ENCODE measurements around the gene ATP13A4. TPM values are rescaled to one million over a fixed set of nuclear protein-coding genes. Genes with fewer than 3 reads are reported as not detected.

ATP13A4 gene
- total and polyA plus RNA-seq, 4 donors: 0.23 to 2.7 (median 0.50) TPM

DNA sequence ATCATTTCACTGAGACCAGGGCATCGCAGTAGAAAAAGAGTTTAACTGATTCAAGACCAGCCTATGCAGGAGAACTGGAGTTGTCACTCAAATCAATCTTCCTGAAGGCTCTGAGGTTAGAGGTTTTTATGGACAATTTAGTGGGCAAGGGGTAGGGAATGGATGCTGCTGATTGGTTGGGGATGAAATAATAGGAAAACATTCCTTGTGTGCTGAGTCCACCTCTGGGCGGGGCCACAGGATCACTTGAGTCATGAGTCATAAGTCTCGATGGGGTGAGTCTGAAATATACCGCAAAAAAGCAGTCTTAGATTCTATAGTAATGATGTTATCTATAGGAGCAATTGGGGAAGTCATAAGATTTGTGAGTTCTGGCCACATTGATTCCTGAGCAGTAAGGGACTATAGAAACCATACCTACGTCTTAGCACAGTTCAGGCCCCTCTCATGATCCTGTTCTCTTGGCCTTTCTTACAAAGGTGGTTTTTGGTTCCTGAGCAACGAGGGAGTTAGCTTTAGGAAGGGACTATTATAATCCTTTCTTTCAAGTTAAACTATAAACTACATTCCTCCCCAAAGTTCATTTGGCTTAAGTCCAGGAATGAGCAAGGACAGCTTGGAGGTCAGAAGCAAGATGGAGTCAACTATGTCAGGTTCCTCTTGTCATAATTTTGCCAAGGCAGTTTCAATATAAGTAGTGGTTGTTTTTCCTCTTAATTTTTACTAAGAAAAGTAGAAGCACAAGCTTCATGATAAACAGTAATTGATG, 35.6 kb upstream of the ATP13A4 start:
- DNase-seq (ENCODE audit: low spot score): no peak
- WGBS: 87% methylated on average over 6 of the region's 6 CpGs
- Histone ChIP-seq H3K27ac (ENCODE audit: low read depth in 1 of 2, low read length in 2 of 2) (no peak overlapping the region), H3K4me3 (ENCODE audit: low read depth in 1 of 3, low read length in 3 of 3) (no peak overlapping the region), H3K9me3 (ENCODE audit: control insufficient read depth in 4 of 4, low read length in 3 of 4) (no peaks in the 10 kb centered on the region), H3K9ac (ENCODE audit: low read depth in 1 of 2, low read length in 2 of 2) (no peak overlapping the region), H3K27me3 (ENCODE audit: control insufficient read depth in 4 of 4, insufficient read depth in 4 of 4, low read length in 3 of 4) (no peaks in the 10 kb centered on the region), H3K36me3 (ENCODE audit: control insufficient read depth in 4 of 4, insufficient read depth in 3 of 4, low read depth in 1 of 4, low read length in 3 of 4) (no peaks in the 10 kb centered on the region), H3K4me1 (ENCODE audit: control insufficient read depth in 4 of 4, insufficient read depth in 4 of 4, low read length in 3 of 4) (peaks cover 0 to 20% (median 18%) of the 10 kb centered on the region in 4 donors)
- TF ChIP-seq YY1 (IDR thresholded peaks at IDR 0.05): no peak
- TF ChIP-seq GABPA (IDR thresholded peaks at IDR 0.05 in 1 of 2, conservative IDR thresholded peaks at IDR 0.05 in 1 of 2): no peak
- TF ChIP-seq RXRA (IDR thresholded peaks at IDR 0.05): no peak
- no peak for TF ChIP-seq FOXA1 (IDR thresholded peaks at IDR 0.05)

GRCh38 chr3:193589616-193590015, 34.9 kb upstream of the ATP13A4 start:
- H3K9me3 ChIP-seq (ENCODE audit: control insufficient read depth in 4 of 4, low read length in 3 of 4): no peaks in the 10 kb centered on the region
- no peak for DNase-seq (ENCODE audit: low spot score)
- no peak for TF ChIP-seq FOXA2 (IDR thresholded peaks at IDR 0.05)
- TF ChIP-seq ZBTB33 (IDR thresholded peaks at IDR 0.05): no peak
- TF ChIP-seq SP1 (IDR thresholded peaks at IDR 0.05): no peak
- no peak for TF ChIP-seq FOXA1 (IDR thresholded peaks at IDR 0.05)
- no peak for TF ChIP-seq REST (IDR thresholded peaks at IDR 0.05)
- TF ChIP-seq TAF1 (conservative IDR thresholded peaks at IDR 0.05): no peak
- TF ChIP-seq, protein P1, sequence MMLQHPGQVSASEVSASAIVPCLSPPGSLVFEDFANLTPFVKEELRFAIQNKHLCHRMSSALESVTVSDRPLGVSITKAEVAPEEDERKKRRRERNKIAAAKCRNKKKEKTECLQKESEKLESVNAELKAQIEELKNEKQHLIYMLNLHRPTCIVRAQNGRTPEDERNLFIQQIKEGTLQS (IDR thresholded peaks at IDR 0.05): no peak
- TF ChIP-seq, protein P2, sequence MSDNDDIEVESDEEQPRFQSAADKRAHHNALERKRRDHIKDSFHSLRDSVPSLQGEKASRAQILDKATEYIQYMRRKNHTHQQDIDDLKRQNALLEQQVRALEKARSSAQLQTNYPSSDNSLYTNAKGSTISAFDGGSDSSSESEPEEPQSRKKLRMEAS (IDR thresholded peaks at IDR 0.05): no peak
- TF ChIP-seq JUND (IDR thresholded peaks at IDR 0.05): no peak
- TF ChIP-seq RXRA (IDR thresholded peaks at IDR 0.05): no peak
- TF ChIP-seq RAD21 (IDR thresholded peaks at IDR 0.05): no peak
- no peak for TF ChIP-seq CTCF (IDR thresholded peaks at IDR 0.05; ENCODE audit: low read depth, low read length, missing input control)
- TF ChIP-seq YY1 (IDR thresholded peaks at IDR 0.05): no peak
- no peak for TF ChIP-seq GABPA (IDR thresholded peaks at IDR 0.05 in 1 of 2, conservative IDR thresholded peaks at IDR 0.05 in 1 of 2)
- TF ChIP-seq HNF4G (IDR thresholded peaks at IDR 0.05): no peak
- no peak overlapping the region for H3K9ac ChIP-seq (ENCODE audit: low read depth in 1 of 2, low read length in 2 of 2)
- H3K27ac ChIP-seq (ENCODE audit: low read depth in 1 of 2, low read length in 2 of 2): no peak overlapping the region
- no peak overlapping the region for H3K4me3 ChIP-seq (ENCODE audit: low read depth in 1 of 3, low read length in 3 of 3)
- peaks cover 0 to 14% (median 14%) of the 10 kb centered on the region in 4 donors for H3K4me1 ChIP-seq (ENCODE audit: control insufficient read depth in 4 of 4, insufficient read depth in 4 of 4, low read length in 3 of 4)
- no peaks in the 10 kb centered on the region for H3K36me3 ChIP-seq (ENCODE audit: control insufficient read depth in 4 of 4, insufficient read depth in 3 of 4, low read depth in 1 of 4, low read length in 3 of 4)
- H3K27me3 ChIP-seq (ENCODE audit: control insufficient read depth in 4 of 4, insufficient read depth in 4 of 4, low read length in 3 of 4): no peaks in the 10 kb centered on the region
- 65% methylated on average over 1 of the region's 1 CpG for WGBS
